Right renal pelvis (tissue), 4 donors: ENCODE results near the gene SCYL2. TPM values are rescaled to one million over a fixed set of nuclear protein-coding genes. Genes with fewer than 3 reads are reported as not detected.
"Not testable (repeated sequence)": the region's sequence is repeated elsewhere in the genome, so short reads cannot be mapped to it uniquely, and the experiment has no call there.

Experiments used
- DNase-seq, 4 donors: peaks; one replicate each; pipeline ENCODE4 v3.0.0-alpha.2; 2013; ENCODE audit warnings: low read depth in 4 of 4, low spot score in 3 of 4, missing footprints in 1 of 4
- polyA plus RNA-seq, 4 donors: library from polyadenylated mRNA; unstranded; fragments of 120-200 nt; gene quantifications; one replicate each; pipeline ENCODE4 v1.2.1, GENCODE V29; 2013; ENCODE audit not compliant: insufficient read length in 4 of 4

The SCYL2 gene
- polyA plus RNA-seq, 4 donors, result 49.3 to 62.0 (median 54.5) TPM

GRCh38 chr12:100258127-100258526 is 8.8 kb upstream of the SCYL2 start:
- DNase-seq, result no peak

GRCh38 chr12:100263131-100263530 is 3.8 kb upstream of the SCYL2 start:
- no peak for DNase-seq

- DNase-seq, result not testable (repeated sequence)
Observed at GRCh38 chr12:100265107-100265506, 1.9 kb upstream of the SCYL2 start.

GRCh38 chr12:100265732-100266584 is 1.0 kb upstream of the SCYL2 start:
- no peak for DNase-seq

DNA sequence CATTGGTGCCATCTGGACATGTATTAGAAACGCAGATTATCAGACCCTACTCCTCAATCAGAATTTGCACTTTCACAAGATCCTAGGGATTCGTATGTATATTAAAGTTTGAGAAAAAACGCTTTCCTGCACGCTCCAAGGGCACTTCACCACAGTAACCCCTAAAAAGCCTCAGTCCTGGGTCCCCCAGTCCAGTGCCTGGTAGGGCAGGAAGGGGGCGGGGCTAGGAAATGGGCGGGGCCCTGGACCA is 467 bp upstream of the SCYL2 start:
- no peak for DNase-seq

DNA sequence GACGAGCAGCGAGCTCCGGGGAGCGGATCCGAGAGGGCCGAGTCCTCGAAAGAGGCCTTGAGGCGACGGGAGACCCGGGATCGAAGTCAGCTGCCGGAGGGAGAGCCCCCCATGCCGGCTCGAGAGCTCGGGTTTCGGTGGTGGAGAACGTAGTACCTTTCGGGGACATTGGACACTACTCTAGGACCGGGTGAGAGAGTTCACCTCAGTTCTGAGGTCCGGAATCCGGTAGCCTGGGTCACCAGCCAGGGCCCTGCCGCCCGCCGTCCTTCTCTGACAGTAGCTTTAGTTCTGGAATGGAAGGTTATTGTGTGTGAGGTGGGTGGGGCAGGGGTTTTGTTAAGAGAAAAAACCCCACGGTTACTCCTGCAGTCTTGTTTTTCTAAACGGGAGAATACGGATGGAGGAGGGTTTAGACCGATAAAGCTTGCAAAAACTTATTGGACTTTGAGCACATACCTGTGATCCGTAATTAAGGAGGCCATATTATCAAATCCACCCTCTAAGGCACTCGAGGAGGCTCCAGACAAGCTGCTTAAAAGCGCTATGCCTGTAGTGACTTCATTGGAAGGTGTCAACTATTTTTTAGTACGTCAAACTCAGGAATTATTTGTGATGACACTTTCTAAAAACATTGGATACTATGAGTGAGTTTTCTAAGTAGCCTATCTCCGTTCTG is 765 bp downstream of the SCYL2 start:
- DNase-seq, result peak in 2 of 4 donors; percentile 3 to 22

DNA sequence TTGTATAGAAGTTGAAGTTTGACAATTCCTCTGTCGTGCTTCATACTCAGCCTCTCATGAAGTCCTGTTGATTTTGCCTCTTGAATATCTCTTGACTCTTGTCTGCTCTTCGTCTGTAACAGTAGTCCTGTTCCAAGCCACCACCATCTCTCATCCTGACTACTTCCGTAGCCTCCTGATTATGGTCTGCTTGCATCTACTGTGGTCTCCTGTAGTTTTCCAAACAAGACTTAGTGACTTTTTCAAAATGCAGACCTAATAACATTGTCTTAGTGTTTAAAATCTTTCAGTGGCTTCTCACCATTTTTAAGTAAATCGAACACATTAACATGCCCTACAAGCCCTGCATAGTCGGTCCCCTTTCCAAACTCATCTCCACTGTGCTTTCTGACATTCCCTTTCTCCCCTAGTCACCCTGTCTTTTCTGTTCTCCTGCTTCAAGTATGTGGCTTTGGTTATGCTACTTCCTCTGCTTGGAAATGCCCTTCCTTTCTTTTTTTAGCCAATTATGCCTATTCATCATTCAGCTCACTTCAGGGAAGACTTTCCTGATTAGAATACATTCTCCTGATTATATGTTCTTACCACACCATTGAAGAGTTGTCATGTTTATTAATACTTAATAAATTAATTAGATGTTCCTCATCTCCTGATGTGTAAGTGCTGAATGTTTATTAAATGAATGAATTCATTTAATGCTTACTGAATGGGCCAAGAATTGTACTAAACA is 2.0 kb downstream of the SCYL2 start:
- no peak for DNase-seq

- no peak for DNase-seq
Observed at GRCh38 chr12:100273782-100274181, 6.8 kb downstream of the SCYL2 start.

- no peak for DNase-seq
Observed at GRCh38 chr12:100274291-100274690, 7.3 kb downstream of the SCYL2 start.

GRCh38 chr12:100279159-100279558 is 12.2 kb downstream of the SCYL2 start:
- DNase-seq, result no peak

DNA sequence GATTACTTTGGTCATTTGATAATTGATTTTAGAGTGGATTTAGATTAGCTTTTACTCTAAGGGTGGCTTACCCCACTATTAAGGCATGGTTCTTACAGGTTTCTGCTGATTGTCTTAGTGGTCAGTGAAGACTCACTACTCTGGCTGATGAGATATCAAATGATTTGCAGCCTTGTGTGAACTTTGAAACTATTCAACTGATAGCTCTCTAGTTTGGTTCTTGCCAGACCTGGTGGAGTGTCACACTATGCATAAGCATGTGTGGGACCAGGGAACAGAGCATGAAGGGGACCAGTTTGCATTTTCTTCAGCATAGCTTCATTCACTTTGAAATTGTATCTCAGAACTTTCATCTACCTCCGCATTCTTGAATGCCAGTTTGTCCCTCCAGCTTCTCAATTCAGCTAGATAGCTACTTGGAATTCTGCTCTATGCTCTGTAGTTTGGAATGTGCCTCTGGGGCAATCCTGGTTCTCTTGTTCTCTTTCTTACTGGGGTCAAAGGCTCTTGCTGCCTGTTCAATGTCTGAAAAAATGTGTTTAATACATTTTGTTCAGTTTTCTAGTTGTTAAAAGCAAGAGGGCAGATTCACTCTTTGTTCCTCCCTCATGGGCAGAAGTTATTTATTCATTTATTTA is 12.7 kb downstream of the SCYL2 start:
- DNase-seq, result no peak

DNA sequence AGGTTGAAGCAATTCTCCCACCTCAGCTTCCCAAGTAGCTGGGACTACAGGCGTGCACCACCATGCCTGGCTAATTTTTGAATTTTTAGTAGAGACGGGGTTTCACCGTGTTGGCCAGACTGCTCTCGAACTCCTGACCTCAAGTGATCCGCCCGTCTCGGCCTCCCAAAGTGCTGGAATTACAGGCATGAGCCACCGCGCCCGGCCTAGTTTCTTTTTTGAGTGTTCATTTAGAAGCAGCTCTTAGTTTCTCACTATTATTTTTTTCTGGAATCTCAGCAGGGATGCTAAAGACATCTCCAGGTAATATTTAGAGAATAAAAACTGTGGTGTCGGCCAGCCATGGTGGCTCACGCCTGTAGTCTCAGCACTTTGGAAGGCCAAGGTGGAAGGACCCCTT is 17.6 kb downstream of the SCYL2 start:
- DNase-seq, result not testable (repeated sequence)

DNA sequence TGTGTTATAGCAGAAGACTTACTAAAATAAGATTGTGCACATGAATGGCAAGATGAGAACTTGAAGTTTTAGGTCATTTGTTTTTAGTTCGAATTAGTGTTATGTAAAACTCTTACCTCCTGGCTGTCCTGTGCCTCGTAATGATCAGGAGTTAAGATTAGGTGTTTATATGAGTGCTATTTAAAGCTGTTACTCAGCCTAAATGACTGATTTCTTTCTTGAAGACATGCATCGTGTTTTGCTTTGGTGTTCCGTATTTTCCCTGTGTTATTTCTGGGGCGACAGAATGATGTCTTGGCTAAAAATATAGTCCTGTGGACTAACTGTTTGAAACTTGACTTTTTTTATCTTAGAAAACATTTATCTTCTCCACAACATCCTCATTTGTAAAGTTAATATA is 22.1 kb downstream of the SCYL2 start:
- DNase-seq, result no peak

DNA sequence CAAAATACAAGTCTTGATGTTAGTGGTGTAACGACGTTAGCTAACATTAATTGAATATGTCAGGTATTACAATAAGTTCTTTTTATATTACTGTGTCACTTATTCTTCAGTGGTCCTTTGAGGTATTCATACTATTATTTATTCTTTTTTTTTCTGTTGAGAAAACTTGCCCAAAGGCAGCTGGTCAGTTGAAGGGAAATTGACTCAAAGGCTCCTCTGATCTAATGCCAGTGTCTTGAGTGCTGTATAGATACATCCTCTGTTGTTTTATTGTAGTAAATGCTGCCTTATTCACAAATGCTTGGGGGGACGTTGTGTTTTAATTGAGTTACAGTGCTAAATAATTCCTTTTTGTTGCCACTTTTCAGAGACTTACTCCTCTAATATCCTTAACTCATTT is 23.0 kb downstream of the SCYL2 start:
- DNase-seq, result no peak

- no peak for DNase-seq
Observed at GRCh38 chr12:100293017-100293416, 26.0 kb downstream of the SCYL2 start.

DNA sequence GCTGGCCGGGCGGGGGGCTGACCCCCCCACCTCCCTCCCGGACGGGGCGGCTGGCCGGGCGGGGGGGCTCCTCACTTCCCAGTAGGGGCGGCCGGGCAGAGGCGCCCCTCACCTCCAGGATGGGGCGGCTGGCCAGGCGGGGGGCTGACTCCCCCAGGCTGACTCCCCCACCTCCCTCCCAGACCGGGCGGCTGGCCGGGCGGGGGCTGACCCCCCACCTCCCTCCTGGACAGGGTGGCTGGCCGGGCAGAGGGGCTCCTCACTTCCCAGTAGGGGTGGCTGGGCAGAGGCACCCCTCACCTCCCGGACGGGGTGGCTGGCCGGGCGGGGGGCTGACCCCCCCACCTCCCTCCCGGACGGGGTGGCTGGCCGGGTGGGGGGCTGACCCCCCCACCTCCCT is 27.4 kb downstream of the SCYL2 start:
- not testable (repeated sequence) for DNase-seq

DNA sequence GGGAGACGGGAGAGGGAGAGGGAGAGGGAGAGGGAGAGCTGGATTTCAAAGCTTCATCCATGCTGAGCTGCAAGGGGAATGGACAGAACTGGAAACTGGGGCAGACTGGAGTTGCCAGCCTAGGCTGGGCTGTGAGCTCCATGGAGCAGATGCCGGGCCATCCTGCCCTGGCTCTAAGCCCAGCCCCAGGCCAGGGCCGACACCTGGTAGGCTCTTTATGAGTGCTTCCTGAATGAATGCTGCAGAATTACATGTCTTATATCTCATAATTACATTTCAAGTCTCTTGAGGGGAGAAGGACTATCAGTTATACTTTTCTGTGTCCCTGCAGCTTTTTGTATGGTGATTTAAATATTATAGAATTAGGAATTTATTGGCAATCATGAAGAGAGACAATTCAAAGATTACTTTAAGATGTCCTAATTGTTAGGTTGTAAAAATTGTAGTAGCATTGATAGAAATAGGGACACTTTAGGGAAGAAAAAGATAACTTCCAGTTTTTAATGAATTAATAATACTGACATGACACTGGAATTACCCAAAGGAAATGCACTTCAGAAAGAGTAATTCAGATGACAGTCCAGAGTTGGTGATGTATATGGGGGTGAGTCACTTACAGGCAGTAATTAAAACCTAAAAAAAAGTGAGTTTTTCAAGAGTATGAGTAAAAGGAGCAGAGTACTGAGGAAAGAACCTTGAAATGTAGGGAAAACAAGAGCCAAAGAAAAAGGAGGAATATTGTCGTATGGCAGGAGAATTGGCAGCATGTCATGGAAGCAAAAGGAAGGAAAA is 29.0 kb downstream of the SCYL2 start:
- no peak for DNase-seq

GRCh38 chr12:100302081-100302480 is 35.1 kb downstream of the SCYL2 start:
- DNase-seq, result no peak

DNA sequence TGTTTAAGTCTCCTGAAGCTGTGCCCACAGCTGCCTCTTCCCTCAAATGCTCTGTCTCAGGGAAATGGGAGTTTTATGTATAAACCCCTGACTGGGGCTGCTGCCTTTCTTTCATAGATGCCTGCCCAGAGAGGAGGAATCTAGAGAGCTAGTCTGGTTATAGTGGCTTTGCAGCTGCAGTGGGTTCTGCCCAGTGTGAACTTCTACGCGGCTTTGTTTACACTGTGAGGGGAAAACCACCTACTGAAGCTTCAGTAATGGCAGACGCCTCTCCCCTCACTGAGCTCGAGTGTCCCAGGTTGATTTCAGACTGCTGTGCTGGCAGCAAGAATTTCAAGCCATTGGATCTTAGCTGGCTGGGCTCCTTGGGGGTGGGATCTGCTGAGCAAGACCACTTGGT is 36.9 kb downstream of the SCYL2 start:
- no peak for DNase-seq

- DNase-seq, result not testable (repeated sequence)
Observed at GRCh38 chr12:100304334-100304733, 37.4 kb downstream of the SCYL2 start.
